GM19468 (cell line): ENCODE measurements around the gene LZTS2.

Experiments
- ATAC-seq: cut with Tn5 transposase; IDR thresholded peaks from one replicate; pipeline ENCODE4 v1.9.1; 2021; ENCODE audit warnings: mild to moderate bottlenecking, moderate library complexity, moderate number of reproducible peaks; ENCODE audit not compliant: unreplicated experiment; ENCODE audit errors: extremely low read depth

Gene LZTS2

DNA sequence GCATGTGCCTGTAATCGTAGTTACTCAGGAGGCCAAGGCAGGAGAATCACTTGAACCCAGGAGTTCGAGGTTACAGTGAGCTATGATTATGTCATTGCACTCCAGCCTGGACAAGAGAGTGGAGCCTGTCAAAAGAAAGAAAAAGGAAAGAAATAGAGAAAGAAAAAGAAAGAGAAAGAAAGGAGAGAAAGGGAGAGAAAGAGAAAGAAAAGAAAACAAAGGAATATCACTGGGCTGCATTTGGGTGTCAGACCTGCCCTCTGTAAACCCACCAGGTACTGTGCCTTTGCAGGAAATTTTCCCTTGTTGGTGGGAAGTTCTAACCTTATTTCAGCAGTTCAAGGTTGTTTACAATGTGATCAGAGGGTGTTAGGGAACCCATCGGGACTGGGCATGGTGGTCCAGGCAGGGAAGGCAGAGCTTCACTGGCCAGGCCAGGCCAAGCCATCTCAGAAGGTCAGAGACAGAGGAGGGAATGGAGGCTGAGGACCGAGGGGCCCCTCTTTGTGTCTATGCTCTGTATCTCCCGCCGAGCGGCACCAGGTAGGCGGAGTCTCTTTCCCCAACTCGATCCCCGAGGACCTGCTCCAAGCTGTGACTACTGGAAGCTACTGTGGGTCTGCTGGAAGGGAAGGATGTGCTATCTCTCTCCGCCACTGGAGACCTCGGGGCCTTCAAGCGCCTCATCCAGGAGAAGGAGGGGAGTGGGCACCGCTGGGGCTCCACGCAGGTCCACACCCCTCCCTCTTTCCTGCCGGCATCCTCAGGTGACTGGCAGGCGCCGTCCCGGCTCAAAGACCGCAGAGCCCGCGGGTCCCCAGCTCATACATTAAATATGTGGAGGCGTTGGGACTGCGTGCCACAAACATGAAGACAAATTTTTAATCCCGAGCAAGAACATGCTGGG is 47.0 kb downstream of the LZTS2 start:
- no peak for ATAC-seq

GRCh38 chr10:101047268-101047667 is 47.7 kb downstream of the LZTS2 start:
- no peak for ATAC-seq

DNA sequence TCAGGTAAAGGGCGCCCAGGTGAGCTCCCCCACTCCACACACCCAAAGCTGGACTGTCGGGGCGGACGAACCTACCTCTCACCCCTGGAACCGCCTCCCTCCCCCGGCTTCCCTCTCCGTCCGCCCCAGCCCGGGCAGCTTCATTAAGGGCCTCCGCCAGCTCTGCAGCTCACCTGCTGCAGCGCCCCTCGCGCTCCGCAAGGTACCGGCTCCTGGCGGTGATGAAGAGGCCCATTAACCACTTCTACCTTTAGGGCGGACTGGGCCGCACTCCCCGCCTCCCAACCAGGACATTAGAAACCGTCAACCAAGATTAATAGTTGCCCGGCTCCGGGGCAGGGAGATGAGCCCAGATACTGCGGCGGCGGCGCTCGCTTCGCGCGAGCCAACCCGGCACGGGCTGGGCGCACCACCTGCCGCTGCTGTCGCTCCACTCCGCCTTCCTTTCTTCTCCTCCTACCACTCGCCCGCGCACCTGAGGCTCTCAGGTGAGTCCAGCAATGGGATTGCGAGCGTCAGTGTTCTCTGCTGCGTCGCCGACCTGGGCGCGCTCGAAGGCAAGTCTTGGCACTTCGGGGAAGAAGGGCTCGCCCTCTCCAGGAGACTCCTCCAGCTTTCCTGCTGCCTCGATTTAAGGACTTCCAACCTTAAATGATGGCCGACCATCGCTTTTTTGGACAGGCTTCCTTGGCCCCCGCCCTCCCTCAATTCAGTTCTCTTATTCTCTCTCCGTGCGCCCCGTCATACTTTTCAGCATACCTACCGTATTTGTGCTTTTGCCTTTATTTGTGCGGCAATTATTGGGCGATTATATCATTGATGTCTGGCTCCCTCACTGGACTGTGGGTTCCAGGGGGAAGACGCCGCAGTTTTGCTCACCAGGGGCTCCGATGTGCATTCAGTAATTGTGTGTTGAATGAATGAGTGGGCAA is 48.6 kb downstream of the LZTS2 start:
- no peak for ATAC-seq

DNA sequence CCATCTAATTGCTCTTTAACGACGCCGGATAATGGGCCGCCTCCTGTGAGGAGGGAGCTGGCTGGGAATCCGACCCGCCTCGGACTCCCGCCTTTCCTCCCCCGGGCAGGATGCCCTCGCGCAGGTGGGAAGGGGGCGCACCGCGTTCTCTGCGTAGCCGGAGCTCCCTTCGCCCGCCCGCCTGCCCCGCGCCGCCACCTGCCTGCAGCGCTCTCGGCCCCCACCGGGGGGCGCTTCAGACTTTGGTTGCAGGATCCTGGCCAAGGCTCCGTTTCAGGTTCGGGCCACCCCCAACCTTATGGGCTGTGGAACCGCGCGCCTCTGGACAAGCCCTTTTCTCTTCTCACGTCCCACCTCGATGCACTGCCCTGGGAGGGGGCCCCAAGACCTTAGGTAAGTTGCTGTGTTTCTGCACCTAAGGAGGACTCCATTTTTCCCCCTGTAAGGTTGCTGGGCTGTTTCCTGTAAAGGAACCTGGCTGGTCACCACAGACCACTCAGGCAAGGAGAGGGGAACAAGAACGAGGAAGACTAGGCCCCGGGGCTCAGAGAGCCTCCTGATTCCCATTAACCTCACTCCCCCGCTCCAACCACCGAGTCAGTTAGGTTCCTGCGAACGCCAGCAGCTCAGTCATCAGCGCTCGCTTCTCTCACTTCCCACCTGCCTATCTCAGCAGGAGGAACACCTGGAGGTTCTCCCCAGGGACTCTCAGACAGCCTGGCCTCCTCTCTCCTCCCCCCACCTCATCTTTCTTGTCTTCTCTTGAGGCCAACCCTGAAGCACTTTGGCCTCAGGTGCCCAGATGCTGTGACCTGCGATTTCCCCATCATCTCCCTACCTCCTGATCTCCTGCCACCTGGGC is 50.8 kb downstream of the LZTS2 start:
- ATAC-seq: peak; percentile 37

GRCh38 chr10:101052285-101052684 is 52.7 kb downstream of the LZTS2 start:
- no peak for ATAC-seq

DNA sequence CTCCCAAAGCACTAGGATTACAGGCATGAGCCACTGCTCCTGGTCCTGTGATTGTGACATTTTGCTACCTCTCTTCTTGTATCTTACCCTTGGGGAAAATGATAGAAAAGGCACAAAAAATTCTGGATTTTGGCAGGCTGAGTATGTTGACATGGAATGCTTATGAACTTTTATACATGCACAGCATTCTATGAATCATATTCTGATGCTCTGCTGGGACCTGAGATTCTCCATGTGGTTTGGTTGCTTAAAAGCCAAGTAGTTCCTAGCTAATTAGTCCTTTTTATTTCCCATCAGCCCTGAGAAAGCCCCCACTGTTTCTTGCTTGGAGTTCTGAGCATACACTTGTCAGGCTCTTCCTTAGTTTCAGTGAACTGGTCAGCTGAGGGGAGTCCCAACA is 53.9 kb downstream of the LZTS2 start:
- no peak for ATAC-seq

DNA sequence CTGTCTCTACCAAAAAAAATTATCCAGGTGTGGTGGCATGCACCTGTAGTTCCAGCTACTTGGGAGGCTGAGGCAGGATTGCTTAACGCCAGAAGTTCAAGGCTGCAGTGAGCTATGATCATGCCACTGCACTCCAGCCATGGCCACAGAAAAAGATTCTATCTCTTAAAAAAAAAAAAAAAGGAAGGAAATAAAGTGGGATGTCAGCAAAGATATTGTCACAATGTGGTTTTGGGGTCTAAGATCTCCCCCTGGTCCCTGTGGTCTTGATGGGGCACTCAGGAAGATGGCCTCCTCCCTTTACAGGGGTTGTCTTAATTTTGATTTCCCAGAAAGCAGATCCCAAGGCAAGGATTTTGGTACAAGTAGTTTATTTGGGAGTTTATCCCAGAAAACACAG is 54.7 kb downstream of the LZTS2 start:
- no peak for ATAC-seq

- ATAC-seq: no peak
These were observed 55.3 kb downstream of the LZTS2 start for GRCh38 chr10:101054876-101055275.

GRCh38 chr10:101055411-101055810 is 55.8 kb downstream of the LZTS2 start:
- no peak for ATAC-seq

GRCh38 chr10:101056365-101057151 is 57.0 kb downstream of the LZTS2 start:
- ATAC-seq: no peak
